ENCODE measurements around the gene NAA40. TPM values are rescaled to one million over a fixed set of nuclear protein-coding genes. Genes with fewer than 3 reads are reported as not detected.

The NAA40 gene
- total and polyA plus RNA-seq, 2 of the 13 experiments (the other 11 are each of a cell fraction or from before 2014, with no cell fraction given), result 11.1 to 17.9 TPM

- TF ChIP-seq, protein P1, sequence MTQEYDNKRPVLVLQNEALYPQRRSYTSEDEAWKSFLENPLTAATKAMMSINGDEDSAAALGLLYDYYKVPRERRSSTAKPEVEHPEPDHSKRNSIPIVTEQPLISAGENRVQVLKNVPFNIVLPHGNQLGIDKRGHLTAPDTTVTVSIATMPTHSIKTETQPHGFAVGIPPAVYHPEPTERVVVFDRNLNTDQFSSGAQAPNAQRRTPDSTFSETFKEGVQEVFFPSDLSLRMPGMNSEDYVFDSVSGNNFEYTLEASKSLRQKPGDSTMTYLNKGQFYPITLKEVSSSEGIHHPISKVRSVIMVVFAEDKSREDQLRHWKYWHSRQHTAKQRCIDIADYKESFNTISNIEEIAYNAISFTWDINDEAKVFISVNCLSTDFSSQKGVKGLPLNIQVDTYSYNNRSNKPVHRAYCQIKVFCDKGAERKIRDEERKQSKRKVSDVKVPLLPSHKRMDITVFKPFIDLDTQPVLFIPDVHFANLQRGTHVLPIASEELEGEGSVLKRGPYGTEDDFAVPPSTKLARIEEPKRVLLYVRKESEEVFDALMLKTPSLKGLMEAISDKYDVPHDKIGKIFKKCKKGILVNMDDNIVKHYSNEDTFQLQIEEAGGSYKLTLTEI (CRISPR knock-in tag; conservative IDR thresholded peaks at IDR 0.05), result no peak
- TF ChIP-seq, protein P2, sequence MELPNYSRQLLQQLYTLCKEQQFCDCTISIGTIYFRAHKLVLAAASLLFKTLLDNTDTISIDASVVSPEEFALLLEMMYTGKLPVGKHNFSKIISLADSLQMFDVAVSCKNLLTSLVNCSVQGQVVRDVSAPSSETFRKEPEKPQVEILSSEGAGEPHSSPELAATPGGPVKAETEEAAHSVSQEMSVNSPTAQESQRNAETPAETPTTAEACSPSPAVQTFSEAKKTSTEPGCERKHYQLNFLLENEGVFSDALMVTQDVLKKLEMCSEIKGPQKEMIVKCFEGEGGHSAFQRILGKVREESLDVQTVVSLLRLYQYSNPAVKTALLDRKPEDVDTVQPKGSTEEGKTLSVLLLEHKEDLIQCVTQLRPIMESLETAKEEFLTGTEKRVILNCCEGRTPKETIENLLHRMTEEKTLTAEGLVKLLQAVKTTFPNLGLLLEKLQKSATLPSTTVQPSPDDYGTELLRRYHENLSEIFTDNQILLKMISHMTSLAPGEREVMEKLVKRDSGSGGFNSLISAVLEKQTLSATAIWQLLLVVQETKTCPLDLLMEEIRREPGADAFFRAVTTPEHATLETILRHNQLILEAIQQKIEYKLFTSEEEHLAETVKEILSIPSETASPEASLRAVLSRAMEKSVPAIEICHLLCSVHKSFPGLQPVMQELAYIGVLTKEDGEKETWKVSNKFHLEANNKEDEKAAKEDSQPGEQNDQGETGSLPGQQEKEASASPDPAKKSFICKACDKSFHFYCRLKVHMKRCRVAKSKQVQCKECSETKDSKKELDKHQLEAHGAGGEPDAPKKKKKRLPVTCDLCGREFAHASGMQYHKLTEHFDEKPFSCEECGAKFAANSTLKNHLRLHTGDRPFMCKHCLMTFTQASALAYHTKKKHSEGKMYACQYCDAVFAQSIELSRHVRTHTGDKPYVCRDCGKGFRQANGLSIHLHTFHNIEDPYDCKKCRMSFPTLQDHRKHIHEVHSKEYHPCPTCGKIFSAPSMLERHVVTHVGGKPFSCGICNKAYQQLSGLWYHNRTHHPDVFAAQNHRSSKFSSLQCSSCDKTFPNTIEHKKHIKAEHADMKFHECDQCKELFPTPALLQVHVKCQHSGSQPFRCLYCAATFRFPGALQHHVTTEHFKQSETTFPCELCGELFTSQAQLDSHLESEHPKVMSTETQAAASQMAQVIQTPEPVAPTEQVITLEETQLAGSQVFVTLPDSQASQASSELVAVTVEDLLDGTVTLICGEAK (IDR thresholded peaks at IDR 0.05), result no peak
- TF ChIP-seq, protein P2 (CRISPR knock-in tag; IDR thresholded peaks at IDR 0.05), result peak; percentile 50; the same call in 1 of the 2 replicates
- TF ChIP-seq PBX3 (CRISPR knock-in tag; IDR thresholded peaks at IDR 0.05; ENCODE audit: borderline replicate concordance) (no peak), MLX (CRISPR knock-in tag; IDR thresholded peaks at IDR 0.05) (no peak), ZNF484 (CRISPR knock-in tag; IDR thresholded peaks at IDR 0.05; ENCODE audit: borderline replicate concordance, low read depth) (no peak), ARNTL (CRISPR knock-in tag; IDR thresholded peaks at IDR 0.05) (peak; percentile 41; the same call in 1 of the 2 replicates), STAG1 (CRISPR knock-in tag; IDR thresholded peaks at IDR 0.05) (no peak), ZNF563 (CRISPR knock-in tag; IDR thresholded peaks at IDR 0.05) (no peak), TBX3 (IDR thresholded peaks at IDR 0.05; ENCODE audit: borderline replicate concordance) (no peak), RELA (CRISPR knock-in tag; IDR thresholded peaks at IDR 0.05) (no peak), HMG20A (CRISPR knock-in tag; IDR thresholded peaks at IDR 0.05; ENCODE audit: borderline replicate concordance) (no peak), MXD4 (CRISPR knock-in tag; IDR thresholded peaks at IDR 0.05) (peak; percentile 46; the same call in 1 of the 2 replicates), JUNB (CRISPR knock-in tag; IDR thresholded peaks at IDR 0.05; ENCODE audit: borderline replicate concordance) (no peak), PHF21A (CRISPR knock-in tag; IDR thresholded peaks at IDR 0.05) (no peak), ZBTB21 (CRISPR knock-in tag; IDR thresholded peaks at IDR 0.05) (no peak), NR2F6 (IDR thresholded peaks at IDR 0.05) (peak; percentile 59), NR2F6 (CRISPR knock-in tag; IDR thresholded peaks at IDR 0.05) (peak; percentile 77), SAP130 (CRISPR knock-in tag; IDR thresholded peaks at IDR 0.05; ENCODE audit: low read depth) (peak; percentile 89), NCOA2 (CRISPR knock-in tag; IDR thresholded peaks at IDR 0.05) (peak; percentile 70)
Observed at GRCh38 chr11:63944987-63945386, 6.2 kb downstream of the NAA40 start (continued).
